Endothelial cell of umbilical vein (primary cell): ENCODE results near the gene SYNJ2BP.

ENCODE experiments used
- CTCF ChIP-seq, 2 donors: IDR thresholded peaks; 1 replicate in 1 of 2; 2 replicates in 1 of 2; pipeline ENCODE4 v1.5.1; 2011; ENCODE audit warnings: low read length in 2 of 2, mild to moderate bottlenecking in 2 of 2, moderate library complexity in 2 of 2, control low read depth in 1 of 2, inconsistent platforms in 1 of 2, low read depth in 1 of 2; ENCODE audit not compliant: insufficient read depth in 1 of 2; ENCODE audit errors: extremely low read depth in 1 of 2
- POLR2A ChIP-seq: IDR thresholded peaks from 2 replicates; pipeline ENCODE4 v1.6.1; 2012; ENCODE audit warnings: low read depth, mild to moderate bottlenecking, control low read depth, low read length

- TF ChIP-seq CTCF (IDR thresholded peaks at IDR 0.05; ENCODE audit: extremely low read depth in 1 of 2, insufficient read depth in 1 of 2, low read depth in 1 of 2, low read length in 2 of 2) (no peak), POLR2A (no peak)
Observed at GRCh38 chr14:70392676-70393075, 24.2 kb downstream of the SYNJ2BP start.
